GM19452 (cell line): Measurements from ENCODE around the gene L1CAM.

Experiments
- ATAC-seq: cut with Tn5 transposase; IDR thresholded peaks from one replicate; pipeline ENCODE4 v1.9.1; 2021; ENCODE audit not compliant: unreplicated experiment

Gene L1CAM

GRCh38 chrX:153925739-153926551 lies 40.0 kb upstream of the L1CAM start, which contains the start of gene ARHGAP4:
ARHGAP4 (minus strand) TSS chrX:153926264; CDS start chrX:153926202, 62 bp downstream.
- no peak for ATAC-seq

DNA sequence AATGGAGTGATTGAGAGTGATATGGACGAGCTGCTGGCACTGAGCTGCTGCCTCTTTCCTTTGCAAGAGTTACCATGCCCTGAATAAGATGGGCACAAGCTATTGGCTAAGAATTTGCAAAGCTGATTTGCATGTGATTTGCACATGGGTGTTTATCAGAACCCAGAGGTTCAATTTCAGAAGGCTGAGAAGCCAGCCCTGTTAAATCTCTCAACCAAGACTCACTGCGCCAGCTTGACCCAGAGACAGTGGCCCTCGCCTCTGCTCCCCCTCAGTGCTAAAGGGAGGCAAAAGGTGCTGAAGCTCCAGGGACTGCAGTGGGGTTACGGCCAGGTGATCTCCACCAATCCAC lies 39.4 kb upstream of the L1CAM start:
- no peak for ATAC-seq

DNA sequence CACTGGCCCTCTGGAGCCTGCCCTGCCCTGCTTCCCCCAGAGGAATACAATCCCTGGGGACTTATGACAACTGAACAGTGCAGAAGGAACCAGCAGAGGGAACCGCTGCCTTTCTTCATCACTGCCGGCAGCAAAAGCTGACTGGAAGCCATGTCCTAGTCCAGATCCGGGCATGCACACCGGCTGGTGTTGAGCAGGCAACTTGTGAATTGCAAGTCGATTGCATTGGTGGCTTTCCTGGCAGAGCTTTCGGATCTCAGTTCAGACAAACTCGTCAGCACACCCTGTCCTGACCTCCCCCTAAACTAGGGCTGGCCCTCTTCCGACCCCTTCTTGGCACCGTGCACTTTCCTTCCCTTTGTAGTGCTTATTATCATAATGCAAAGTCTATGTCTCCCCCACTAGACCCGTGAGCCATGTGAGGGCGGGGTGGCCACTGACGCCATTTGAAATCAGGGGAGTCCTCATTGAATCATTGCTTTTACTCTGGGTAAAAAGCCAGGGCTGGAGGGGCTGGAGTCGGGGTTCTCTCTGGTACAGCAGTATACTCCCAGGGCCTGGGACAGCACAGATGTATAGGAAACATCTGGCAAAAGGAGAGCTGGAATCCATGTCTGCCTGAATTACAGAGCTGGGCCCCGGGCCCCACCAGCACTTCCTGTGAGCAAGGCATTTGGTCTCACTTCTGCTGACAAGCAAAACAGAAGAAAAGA lies 38.3 kb upstream of the L1CAM start:
- ATAC-seq = no peak

DNA sequence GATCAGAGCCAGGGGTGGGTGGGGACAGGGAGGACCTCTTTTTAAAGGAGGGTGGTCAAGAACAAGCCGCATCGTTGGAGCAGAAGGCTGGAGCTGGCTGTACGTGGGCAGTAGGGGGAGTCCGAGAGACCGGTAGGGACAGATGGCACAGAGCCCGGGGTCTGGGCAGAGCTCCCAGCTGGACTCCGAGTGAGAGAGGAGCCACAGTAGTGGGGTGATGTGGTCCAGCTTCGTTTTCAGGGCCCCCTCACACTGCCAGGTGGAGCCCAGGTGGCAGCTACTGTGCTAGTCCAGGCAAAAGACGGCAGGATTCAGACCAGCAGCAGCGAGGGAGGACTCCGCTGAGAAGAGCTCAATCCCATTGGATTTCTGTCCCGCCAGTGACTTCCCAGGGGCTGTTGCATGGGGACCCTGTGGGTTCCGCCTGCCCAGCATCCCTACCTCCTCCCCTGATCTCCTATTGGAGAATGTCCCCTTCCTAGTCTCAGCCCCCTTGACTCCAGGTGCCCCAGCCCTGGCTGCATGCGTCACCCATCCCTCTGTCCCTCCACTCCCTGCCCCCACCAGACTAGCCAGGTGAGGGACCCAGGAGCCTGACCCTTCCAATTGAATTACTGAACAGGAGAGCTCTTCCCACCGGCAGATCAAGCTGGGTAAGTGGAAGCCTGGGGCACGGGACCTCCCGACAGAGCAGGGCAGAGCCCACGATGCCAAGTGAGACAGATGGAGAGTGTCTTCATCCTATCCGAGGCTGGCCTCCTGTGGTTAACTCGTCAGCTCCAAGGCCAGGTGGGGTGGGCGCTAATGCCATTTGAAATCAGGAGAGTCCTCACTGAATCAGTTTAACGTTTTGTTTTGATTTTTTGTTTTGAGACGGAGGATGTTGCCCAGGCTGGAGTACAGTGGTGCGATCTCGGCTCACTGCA lies 37.2 kb upstream of the L1CAM start:
- no peak for ATAC-seq

- no peak for ATAC-seq
Measured at GRCh38 chrX:153921511-153922446, 35.8 kb upstream of the L1CAM start.

DNA sequence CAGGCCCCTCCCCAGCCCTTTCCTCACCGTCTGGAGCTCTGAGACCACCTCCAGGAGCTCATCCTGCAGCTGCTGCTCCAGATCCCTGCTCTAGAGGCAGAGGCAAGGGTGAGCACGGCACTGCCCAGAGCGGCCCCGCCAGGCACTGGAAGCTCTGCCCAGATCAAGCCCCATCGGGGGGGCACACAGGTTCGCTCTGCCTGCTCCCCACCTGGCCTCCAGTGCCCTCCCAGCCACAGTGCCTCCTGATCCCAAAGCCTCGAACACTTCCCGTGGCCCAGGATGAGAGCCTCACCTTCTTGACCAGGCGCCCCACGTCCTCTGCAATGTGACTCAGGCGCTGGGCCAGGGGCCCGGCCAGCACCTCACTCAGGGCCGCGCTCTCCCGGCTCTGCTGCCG lies 35.1 kb upstream of the L1CAM start:
- ATAC-seq = no peak

GRCh38 chrX:153920546-153920945 lies 34.6 kb upstream of the L1CAM start:
- ATAC-seq = no peak

DNA sequence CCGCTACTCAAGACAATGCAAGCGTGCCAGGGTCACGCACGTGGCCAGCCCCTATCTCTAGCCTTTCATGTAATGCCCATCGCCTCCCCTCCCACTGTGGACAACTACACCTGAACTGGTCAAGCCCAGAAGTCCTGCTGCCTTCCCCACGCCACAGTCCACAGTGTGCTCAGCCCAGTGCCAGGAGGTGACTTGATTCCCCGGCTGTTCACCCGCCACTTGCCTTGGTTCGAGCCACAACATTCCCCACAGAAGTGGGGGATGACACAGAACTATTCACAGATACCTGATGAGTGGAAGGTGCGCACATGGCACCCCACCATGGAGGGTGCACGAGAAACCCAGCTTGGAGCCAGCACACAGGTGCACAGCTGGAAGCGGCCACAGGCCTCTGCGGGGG lies 33.3 kb upstream of the L1CAM start:
- no peak for ATAC-seq

DNA sequence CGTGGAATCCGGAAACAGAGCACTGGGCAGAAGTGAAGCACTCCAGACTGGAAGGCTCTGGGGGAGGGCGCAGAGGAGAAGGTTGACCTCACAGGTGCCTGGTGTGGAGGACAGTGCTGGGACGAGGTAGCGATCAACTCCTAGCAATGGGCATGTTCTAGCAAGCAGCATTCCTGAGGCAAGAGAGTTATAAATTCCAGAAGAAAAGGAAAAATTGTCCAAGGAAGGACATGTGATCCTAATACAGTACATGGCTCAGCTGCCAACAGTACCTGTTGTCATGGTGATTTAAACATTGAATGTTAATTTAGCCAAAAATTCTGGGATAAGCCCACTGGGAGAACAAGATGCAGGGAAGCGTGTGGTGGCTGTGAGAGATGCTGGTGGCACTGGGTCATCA lies 31.9 kb upstream of the L1CAM start:
- no peak for ATAC-seq

DNA sequence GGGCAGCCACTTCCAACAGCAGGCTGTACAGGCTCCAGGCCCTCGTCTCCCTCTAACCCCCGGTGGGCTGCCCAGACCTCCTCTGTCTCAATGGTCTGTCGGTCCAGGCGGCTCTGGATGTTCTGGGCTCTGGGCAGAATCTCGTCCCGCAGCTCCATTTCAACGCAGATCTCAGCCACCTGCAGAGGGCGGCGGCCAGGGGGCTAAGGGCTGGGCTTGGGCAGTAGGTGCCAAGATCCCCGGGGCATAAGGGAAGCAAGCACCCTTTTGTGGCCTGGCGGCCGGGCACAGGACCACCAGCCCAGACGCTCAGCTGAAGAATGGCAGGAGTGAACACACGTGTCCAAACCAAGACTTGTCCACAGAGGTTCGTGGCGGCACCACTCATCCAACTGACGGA lies 27.7 kb upstream of the L1CAM start:
- no peak for ATAC-seq

- ATAC-seq = no peak
Measured at GRCh38 chrX:153913211-153913610, 27.2 kb upstream of the L1CAM start.

GRCh38 chrX:153911798-153912197 lies 25.8 kb upstream of the L1CAM start:
- no peak for ATAC-seq

DNA sequence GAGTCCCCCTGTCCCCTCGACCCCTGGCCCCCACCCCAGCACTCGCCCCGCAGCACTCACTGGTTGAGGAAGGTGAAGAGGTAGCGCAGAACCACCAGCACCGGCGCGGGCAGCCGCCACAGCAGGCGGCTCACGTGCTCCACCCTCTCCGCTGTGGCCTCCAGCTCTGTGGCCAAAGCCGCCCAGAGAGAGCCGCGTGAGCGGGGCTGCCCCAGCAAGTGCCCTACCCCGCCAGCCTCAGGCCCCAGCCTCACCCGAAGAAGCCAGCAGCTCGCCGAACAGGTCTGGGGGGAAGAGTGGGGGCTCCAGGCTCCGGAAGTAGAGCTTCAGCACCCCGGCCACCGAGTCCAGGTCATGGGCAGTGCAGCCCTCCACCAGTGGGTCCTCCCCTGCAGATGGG lies 24.5 kb upstream of the L1CAM start:
- no peak for ATAC-seq

GRCh38 chrX:153909980-153910360 lies 24.0 kb upstream of the L1CAM start:
- no peak for ATAC-seq

- no peak for ATAC-seq
Measured at GRCh38 chrX:153909024-153909979, 23.3 kb upstream of the L1CAM start.

DNA sequence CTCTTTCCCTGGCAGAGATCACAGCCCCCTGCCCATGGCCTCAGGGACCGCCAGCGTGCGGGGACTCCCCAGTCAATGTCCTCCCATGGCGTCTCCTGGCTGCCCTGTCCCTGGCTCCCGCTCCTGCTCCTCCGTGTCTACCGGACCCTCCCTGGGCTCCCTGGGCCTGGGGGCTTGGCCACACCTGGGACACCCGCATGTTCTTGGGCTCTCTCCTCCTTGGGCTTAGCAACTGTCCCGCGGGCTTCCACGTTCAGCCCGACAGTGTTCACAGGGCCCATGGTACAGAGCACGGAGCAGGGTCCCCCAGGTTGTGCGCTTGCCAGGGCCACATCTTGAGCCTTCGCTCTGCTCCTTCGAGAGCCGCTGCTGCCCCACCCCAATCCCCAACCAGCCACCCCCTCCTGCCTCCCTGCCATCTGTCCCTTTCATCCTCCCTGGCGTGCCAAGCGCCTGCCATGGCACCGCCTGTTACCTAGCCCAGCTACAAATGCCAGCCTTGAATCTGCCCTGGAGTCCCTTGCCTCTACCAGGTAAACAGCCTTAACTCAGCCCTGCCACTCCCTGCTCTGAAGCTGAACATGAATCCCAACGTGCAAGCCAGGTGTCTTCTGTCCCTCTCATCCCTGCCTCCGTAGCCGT lies 22.4 kb upstream of the L1CAM start:
- no peak for ATAC-seq

DNA sequence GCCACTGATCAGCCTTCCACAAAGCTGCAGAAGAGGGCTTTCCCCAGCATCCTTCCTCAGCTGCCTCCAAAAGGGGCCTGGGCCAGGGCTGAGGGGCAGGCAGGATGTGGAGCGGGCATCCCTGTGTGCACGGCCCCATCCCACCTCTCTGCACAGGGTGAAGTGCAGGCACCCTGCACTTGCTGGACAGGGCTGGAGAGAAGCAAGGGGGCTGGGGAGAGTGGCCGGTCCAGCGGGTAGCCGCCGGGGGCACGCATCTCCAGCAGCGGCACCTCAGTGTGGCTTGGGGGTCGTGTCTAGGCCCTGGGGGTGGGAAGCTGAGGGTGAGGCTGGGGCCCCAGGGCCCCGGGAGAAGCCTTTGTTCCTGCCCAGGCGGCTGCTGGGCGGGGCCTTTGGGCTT lies 21.5 kb upstream of the L1CAM start:
- ATAC-seq = no peak

- ATAC-seq = no peak
Measured at GRCh38 chrX:153906126-153906917, 20.3 kb upstream of the L1CAM start.
